ENCODE results near the gene PLEKHA5.
"Not testable (repeated sequence)": the region's sequence is repeated elsewhere in the genome, so short reads cannot be mapped to it uniquely, and the experiment has no call there.

PLEKHA5 gene

DNA sequence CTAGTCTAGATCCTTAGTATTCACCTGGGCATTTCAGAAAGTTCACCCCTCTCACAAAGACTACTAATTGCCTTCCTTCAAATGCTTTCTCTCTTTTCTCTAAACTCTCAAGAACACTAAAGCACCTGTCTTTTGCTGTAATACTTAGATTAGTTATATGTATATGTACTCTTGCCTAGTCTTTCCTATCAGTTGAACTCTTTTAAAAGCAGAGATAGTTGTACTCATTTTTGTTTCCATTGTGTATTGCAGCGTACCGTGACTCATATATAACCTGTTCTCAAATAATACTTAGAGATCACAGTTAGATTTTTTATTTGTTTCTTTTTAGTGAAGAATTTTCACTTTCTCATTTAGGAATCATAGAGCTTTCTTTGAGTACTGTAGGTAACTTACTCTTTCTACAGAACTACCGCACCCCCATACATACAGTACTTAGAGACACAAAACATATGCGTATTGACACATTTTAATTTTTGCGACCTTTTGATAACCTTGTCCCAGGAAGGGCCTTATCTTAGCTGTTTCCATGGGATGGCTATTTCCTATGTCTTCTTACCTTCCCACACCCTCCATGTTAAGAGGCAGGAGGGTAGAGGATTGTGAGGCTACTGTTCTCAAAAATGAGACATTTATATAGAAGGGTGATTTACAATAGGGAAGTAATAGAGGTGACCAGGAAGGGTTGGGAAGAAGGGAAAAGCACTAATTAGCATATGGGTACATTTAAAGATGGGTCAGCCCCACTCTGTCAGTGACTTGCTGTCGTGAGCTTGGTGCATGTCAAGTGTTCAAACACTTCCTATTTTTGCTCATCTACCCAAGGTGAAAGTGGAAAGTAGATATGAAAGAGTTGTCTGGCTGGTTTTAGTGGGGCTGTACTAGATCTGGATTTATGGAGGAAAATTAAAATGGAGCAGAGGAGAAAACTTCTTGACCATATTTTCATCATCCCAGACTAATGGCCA lies 74.3 kb downstream of the PLEKHA5 start:
- no peak for DNase-seq (ENCODE audit: low read depth)

DNA sequence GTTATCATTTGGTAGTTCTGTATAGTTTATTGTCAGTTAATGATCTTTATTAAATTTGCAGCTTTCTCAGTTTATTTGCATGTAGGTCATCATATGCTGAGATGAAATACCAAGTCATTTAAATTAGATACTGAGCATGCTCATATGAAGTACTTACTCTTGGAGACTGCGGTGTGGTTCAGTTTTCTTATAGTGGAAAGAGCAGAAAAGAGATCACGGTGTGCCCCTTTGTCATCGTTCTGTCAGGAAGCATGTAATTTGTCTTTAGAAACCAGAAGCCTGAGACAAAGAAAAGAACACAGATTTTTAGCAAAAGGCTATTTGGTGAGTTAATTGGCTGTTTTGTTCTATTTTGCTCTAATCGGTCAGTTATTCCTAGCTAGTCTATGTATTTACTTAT lies 75.6 kb downstream of the PLEKHA5 start:
- DNase-seq (ENCODE audit: low read depth) = no peak

DNA sequence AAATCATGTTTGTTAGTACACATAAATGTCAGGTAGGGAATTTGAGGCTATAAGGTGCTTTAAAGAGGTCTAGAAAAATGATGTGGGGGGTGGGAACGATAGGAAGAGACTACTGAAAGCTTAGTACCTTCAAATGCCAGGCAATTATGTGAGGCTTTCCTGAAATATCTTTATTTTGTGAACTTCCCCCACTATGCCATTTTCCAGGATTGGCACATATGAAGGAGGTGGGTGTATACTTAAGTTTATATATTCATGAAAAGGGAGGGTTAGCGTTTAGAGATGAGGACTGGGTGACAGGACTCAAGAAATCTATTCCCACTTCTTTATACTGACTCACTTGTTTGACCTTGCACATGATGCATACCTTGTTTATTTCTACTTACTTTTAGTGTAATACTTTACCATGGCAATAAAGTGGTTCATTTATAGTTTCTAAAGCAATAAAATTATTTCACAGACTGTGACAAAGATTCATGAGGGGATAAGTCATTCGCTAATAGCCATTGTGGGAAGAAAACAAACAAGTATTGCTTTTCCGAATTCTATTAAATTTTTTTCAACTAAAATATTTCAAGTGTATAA lies 77.1 kb downstream of the PLEKHA5 start:
- DNase-seq (ENCODE audit: low read depth) = no peak

GRCh38 chr12:19208456-19208855 lies 78.9 kb downstream of the PLEKHA5 start:
- no peak for DNase-seq (ENCODE audit: low read depth)

DNA sequence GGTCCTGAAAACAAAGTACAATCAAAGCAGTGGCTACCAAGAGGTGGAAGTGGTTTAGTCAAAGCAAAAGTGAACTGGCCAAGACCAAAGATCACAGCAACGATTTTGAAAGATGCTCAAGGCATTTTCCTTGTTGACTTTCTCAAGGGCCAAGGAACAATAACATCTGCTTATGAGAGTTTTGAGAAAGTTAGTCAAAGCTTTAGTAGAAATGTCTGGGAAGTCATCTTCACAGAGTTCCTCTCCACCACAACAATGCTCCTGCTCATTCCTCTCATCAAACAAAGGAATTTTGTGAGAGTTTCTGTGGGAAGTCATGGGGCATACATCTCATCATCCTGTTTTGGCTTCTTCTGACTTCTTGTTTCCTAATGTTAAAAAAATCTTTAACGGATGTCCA lies 80.1 kb downstream of the PLEKHA5 start:
- no peak for DNase-seq (ENCODE audit: low read depth)

DNA sequence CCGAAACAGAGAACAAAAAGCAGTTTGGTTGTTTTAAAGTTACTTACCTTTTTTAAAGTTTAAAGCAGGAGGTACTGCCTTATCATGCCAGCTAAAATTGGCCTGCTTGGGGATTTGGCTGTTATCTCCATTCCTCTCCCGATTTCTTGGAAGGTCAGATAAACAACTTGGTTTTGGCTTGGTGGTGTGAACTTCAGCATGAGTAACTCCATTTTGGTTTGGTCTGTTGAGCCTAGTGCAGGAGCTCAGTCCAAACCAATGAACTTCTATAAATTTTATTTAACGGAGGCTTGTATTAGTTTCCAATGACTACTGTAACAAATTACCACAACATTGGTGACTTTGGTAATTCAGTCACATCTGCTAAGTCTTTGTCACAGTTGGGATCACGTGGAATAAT lies 82.3 kb downstream of the PLEKHA5 start:
- no peak for DNase-seq (ENCODE audit: low read depth)

- DNase-seq (ENCODE audit: low read depth) = no peak
Measured at GRCh38 chr12:19212245-19212644, 82.7 kb downstream of the PLEKHA5 start.

DNA sequence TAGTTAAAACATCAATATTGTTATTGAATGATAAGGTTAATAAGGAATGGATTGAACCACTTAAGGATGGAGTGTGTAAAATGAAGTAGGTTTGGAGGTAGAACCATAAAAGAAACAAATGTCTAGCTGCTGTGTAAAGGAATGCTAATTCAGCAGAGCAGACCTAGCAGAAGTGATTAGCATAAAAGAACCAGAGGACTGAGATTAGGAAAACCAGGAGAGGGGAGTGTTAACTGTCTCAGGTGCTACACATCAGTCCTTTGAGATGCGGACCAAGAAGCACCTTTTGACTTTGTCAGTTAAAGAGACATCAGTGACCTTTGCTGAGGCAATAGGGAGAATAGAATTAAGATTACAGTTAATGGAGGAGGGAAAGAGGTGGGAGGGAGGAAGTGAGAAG lies 84.5 kb downstream of the PLEKHA5 start:
- no peak for DNase-seq (ENCODE audit: low read depth)

GRCh38 chr12:19215115-19215514 lies 85.6 kb downstream of the PLEKHA5 start:
- DNase-seq (ENCODE audit: low read depth) = no peak

DNA sequence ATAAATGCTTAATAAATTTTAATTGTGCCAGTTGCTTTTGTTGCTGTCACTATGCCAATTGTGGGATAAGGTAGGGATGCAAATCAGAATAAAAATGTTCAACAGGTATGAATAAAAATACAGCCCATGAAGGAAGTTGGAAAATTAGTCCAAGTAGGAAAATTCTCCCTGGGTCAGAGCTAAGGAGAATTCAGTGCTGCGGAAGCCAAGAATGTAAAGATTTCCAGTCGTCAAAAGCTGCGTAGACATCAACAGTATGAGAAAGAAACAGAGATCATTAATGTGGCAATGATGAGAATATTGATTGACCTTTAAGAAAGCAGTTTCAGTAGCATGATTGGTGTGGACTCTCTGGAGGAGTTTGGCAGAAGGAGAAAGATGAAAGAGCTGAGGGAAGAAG lies 87.9 kb downstream of the PLEKHA5 start:
- DNase-seq (ENCODE audit: low read depth) = no peak

GRCh38 chr12:19220205-19220604 lies 90.7 kb downstream of the PLEKHA5 start:
- no peak for DNase-seq (ENCODE audit: low read depth)

GRCh38 chr12:19220852-19221466 lies 91.4 kb downstream of the PLEKHA5 start:
- no peak for DNase-seq (ENCODE audit: low read depth)

- DNase-seq (ENCODE audit: low read depth) = no peak
Measured at GRCh38 chr12:19222558-19222957, 93.0 kb downstream of the PLEKHA5 start.

GRCh38 chr12:19223018-19223417 lies 93.5 kb downstream of the PLEKHA5 start:
- no peak for DNase-seq (ENCODE audit: low read depth)

DNA sequence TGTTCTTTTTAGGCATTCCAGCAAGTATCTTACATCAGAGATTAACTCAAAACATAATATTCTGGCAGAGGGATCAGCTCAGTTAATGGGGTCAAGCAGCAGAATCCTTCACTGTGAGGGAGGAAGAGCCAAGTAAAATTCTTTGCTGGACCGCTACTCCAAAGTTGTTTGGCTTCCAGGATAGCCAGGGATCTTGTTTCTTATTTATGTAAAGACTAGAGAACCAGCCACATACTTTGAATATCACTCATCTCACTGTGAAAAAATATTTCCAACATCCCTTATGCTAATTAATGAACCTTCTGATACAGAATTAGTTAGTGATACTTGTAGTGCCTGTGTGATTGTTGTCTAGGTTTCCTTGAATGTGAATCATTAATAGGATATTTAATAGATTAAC lies 94.2 kb downstream of the PLEKHA5 start:
- no peak for DNase-seq (ENCODE audit: low read depth)

GRCh38 chr12:19224746-19225145 lies 95.2 kb downstream of the PLEKHA5 start:
- no peak for DNase-seq (ENCODE audit: low read depth)

GRCh38 chr12:19227190-19227879 lies 97.8 kb downstream of the PLEKHA5 start:
- DNase-seq (ENCODE audit: low read depth) = no peak

DNA sequence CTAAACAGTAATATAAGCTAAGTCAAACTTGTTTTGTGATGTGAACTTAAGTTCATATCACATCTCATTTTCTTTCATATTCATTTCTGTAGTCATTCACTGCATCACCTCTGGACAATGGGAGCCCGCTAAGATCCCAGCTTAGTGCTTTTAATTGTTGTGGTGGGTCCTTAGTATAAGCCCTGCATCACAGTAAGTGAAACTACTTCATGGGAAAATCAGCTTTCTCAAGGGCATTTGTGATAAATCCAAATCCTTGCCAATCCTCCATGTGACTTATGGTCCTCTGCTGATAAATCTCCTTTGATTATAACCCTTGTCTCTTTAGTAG lies 98.3 kb downstream of the PLEKHA5 start:
- no peak for DNase-seq (ENCODE audit: low read depth)

GRCh38 chr12:19229021-19229420 lies 99.5 kb downstream of the PLEKHA5 start:
- not testable (repeated sequence) for DNase-seq (ENCODE audit: low read depth)

DNA sequence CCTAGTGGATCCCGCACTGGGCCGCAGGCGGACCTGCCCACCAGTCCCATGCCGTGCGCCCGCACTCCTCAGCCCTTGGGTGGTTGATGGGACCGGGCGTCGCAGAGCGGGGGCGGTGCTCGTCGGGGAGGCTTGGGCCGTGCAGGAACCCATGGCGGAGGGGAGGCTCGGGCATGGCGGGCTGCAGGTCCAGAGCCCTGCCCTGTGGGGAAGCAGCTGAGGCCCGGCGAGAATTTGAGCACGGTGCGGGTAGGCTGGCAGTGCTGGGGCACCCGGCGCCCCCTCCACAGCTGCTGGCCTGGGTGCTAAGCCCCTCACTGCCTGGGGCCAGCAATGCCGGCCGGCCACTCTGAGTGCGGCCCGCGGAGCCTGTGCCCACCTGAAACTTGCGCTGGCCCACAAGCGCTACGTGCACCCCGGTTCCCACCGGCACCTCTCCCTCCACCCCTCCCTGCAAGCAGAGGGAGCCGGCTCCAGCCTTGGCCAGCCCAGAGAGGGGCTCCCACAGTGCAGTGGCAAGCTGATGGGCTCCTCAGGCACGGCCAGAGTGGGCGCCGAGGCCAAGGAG lies 100.8 kb downstream of the PLEKHA5 start:
- DNase-seq (ENCODE audit: low read depth) = no peak

DNA sequence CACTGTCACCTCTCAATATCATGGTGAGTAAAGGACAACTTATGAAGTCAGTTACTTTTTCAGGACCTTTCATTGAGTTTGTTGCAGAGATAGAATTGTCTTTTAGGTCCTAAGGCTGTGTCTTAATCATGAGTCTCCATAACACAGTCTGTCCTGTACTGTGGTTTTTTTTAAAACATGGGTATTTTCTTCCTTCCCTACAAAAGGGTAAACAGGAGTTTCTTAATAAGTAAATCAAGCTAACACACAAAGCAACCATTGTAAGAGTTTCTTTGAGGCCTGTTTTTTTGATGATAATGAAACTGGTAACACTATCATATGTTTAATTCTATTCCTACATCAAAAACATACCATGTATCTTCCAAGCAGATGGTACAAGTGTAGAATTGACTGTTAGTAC lies 101.4 kb downstream of the PLEKHA5 start:
- DNase-seq (ENCODE audit: low read depth) = no peak

GRCh38 chr12:19234171-19234704 lies 104.7 kb downstream of the PLEKHA5 start:
- DNase-seq (ENCODE audit: low read depth) = no peak

Data from stimulated activated CD8-positive, alpha-beta memory T cell treated with anti-CD3 and anti-CD28 coated beads, Interleukin-4, amount 100 ng/mL, for 24 hours (primary cell).